NB4 (cell line): ENCODE data around the gene SCGB3A2.

Source experiments
- POLR2A ChIP-seq: IDR thresholded peaks from 2 replicates; pipeline ENCODE4 v1.6.1; 2011; ENCODE audit warnings: mild to moderate bottlenecking; ENCODE audit not compliant: insufficient read length; ENCODE audit errors: extremely low read depth
- TF ChIP-seq, protein P1 (sequence below): IDR thresholded peaks from one replicate; pipeline ENCODE4 v1.5.1; 2012; ENCODE audit warnings: low read depth, low read length

DNA sequence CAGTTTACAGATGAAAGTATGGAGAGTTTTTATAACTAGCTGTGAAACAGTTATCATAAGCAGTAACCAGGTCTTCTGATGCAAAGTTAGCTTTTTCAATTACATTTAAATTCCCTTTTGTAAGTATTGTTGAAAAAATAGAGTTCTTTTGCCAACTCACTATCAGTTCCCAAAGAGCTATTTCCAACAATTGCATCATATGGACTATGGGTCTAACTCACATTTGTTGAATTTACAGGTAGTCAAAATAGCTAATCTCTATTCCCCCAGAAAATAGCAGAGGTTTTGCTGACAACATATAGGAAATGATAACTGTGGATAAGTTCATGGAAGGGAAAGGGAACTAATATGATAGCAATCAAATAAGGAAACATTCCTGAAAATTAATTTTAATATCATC is 48.5 kb upstream of the SCGB3A2 start:
- TF ChIP-seq, protein P1, sequence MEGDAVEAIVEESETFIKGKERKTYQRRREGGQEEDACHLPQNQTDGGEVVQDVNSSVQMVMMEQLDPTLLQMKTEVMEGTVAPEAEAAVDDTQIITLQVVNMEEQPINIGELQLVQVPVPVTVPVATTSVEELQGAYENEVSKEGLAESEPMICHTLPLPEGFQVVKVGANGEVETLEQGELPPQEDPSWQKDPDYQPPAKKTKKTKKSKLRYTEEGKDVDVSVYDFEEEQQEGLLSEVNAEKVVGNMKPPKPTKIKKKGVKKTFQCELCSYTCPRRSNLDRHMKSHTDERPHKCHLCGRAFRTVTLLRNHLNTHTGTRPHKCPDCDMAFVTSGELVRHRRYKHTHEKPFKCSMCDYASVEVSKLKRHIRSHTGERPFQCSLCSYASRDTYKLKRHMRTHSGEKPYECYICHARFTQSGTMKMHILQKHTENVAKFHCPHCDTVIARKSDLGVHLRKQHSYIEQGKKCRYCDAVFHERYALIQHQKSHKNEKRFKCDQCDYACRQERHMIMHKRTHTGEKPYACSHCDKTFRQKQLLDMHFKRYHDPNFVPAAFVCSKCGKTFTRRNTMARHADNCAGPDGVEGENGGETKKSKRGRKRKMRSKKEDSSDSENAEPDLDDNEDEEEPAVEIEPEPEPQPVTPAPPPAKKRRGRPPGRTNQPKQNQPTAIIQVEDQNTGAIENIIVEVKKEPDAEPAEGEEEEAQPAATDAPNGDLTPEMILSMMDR, result no peak
- no peak for TF ChIP-seq POLR2A
